Measurements from ENCODE around the gene BCL2. TPM values are rescaled to one million over a fixed set of nuclear protein-coding genes. Genes with fewer than 3 reads are reported as not detected.

The BCL2 gene
- total and polyA plus RNA-seq, 8 donors: 6.3 to 11.3 (median 10.8) TPM

GRCh38 chr18:63180321-63180720 is 139.2 kb downstream of the BCL2 start:
- TF ChIP-seq CTCF (IDR thresholded peaks at IDR 0.05): no peak
- Histone ChIP-seq H3K36me3 (no peaks in the 10 kb centered on the region), H3K27me3 (no peaks in the 10 kb centered on the region), H3K4me1 (no peaks in the 10 kb centered on the region), H3K4me3 (no peak overlapping the region), H3K27ac (no peak overlapping the region), H3K9me3 (no peaks in the 10 kb centered on the region)
- intact Hi-C loops (cut with DNase I): no loop called here
- ATAC-seq (no peak), DNase-seq (no peak)

GRCh38 chr18:63179422-63179821 is 140.1 kb downstream of the BCL2 start:
- no peak for DNase-seq
- H3K27me3 ChIP-seq: no peaks in the 10 kb centered on the region
- H3K4me3 ChIP-seq: no peak overlapping the region
- H3K36me3 ChIP-seq: no peaks in the 10 kb centered on the region
- no peak for ATAC-seq
- intact Hi-C loops (cut with DNase I): no loop called here
- no peaks in the 10 kb centered on the region for H3K4me1 ChIP-seq
- H3K27ac ChIP-seq: no peak overlapping the region
- no peaks in the 10 kb centered on the region for H3K9me3 ChIP-seq
- no peak for TF ChIP-seq CTCF (IDR thresholded peaks at IDR 0.05)

- H3K4me3 ChIP-seq: no peak overlapping the region
- ATAC-seq: no peak
- no peaks in the 10 kb centered on the region for H3K4me1 ChIP-seq
- H3K9me3 ChIP-seq: no peaks in the 10 kb centered on the region
- intact Hi-C loops (cut with DNase I): no loop called here
- no peaks in the 10 kb centered on the region for H3K27me3 ChIP-seq
- TF ChIP-seq CTCF (IDR thresholded peaks at IDR 0.05): no peak
- DNase-seq: no peak
- no peak overlapping the region for H3K27ac ChIP-seq
- no peaks in the 10 kb centered on the region for H3K36me3 ChIP-seq
Measured at GRCh38 chr18:63178971-63179370, 140.6 kb downstream of the BCL2 start.

GRCh38 chr18:63177919-63178821 is 141.4 kb downstream of the BCL2 start:
- Histone ChIP-seq H3K4me3 (no peak overlapping the region), H3K36me3 (no peaks in the 10 kb centered on the region), H3K27ac (no peak overlapping the region), H3K27me3 (no peaks in the 10 kb centered on the region), H3K9me3 (no peaks in the 10 kb centered on the region), H3K4me1 (no peaks in the 10 kb centered on the region)
- intact Hi-C loops (cut with DNase I): no loop called here
- TF ChIP-seq CTCF (IDR thresholded peaks at IDR 0.05): no peak
- no peak for ATAC-seq
- peak in 1 of 4 donors; percentile 54 for DNase-seq

- no peak for DNase-seq
- no peak for TF ChIP-seq CTCF (IDR thresholded peaks at IDR 0.05)
- intact Hi-C loops (cut with DNase I): no loop called here
- Histone ChIP-seq H3K4me1 (no peaks in the 10 kb centered on the region), H3K4me3 (no peak overlapping the region), H3K27ac (no peak overlapping the region), H3K36me3 (no peaks in the 10 kb centered on the region), H3K27me3 (no peaks in the 10 kb centered on the region), H3K9me3 (no peaks in the 10 kb centered on the region)
- no peak for ATAC-seq
Measured at GRCh38 chr18:63177259-63177658, 142.3 kb downstream of the BCL2 start.

Measured in left lung (tissue), 10 donors.